Measurements from ENCODE around the gene PCNT.
"Not testable (repeated sequence)": the region's sequence is repeated elsewhere in the genome, so short reads cannot be mapped to it uniquely, and the experiment has no call there.

The PCNT gene

GRCh38 chr21:46458315-46459023 lies 134.5 kb downstream of the PCNT start, which contains the start of gene DIP2A:
Gene DIP2A (plus strand): TSS chr21:46458891. CDS start chr21:46459132, 241 bp downstream.
- peak; percentile 83 to 94 (median 88) for DNase-seq

GRCh38 chr21:46459024-46459355 lies 135.0 kb downstream of the PCNT start:
- DNase-seq, result no peak

- DNase-seq, result no peak
These were observed 135.6 kb downstream of the PCNT start for GRCh38 chr21:46459356-46460112.

- no peak for DNase-seq
These were observed 138.0 kb downstream of the PCNT start for GRCh38 chr21:46461909-46462308.

- not testable (repeated sequence) for DNase-seq
These were observed 141.2 kb downstream of the PCNT start for GRCh38 chr21:46465153-46465552.

- DNase-seq, result no peak
These were observed 141.7 kb downstream of the PCNT start for GRCh38 chr21:46465651-46466050.

- no peak for DNase-seq
These were observed 144.3 kb downstream of the PCNT start for GRCh38 chr21:46468108-46468774.

GRCh38 chr21:46469275-46469674 lies 145.3 kb downstream of the PCNT start:
- DNase-seq, result no peak

- no peak for DNase-seq
These were observed 147.6 kb downstream of the PCNT start for GRCh38 chr21:46471514-46471913.

GRCh38 chr21:46472246-46472645 lies 148.3 kb downstream of the PCNT start:
- no peak for DNase-seq

- DNase-seq, result no peak
These were observed 150.4 kb downstream of the PCNT start for GRCh38 chr21:46474382-46474781.

- no peak for DNase-seq
These were observed 151.3 kb downstream of the PCNT start for GRCh38 chr21:46475296-46475695.

GRCh38 chr21:46477765-46478164 lies 153.8 kb downstream of the PCNT start:
- DNase-seq, result no peak

GRCh38 chr21:46478910-46479309 lies 155.0 kb downstream of the PCNT start:
- DNase-seq, result no peak

- DNase-seq, result no peak
These were observed 156.5 kb downstream of the PCNT start for GRCh38 chr21:46480466-46480865.

- DNase-seq, result no peak
These were observed 158.4 kb downstream of the PCNT start for GRCh38 chr21:46482225-46482845.

- no peak for DNase-seq
These were observed 158.9 kb downstream of the PCNT start for GRCh38 chr21:46482846-46483231.

GRCh38 chr21:46483300-46484295 lies 159.6 kb downstream of the PCNT start:
- DNase-seq, result no peak

- no peak for DNase-seq
These were observed 162.6 kb downstream of the PCNT start for GRCh38 chr21:46486481-46487126.

- no peak for DNase-seq
These were observed 165.3 kb downstream of the PCNT start for GRCh38 chr21:46489162-46489663.

- DNase-seq, result no peak
These were observed 165.8 kb downstream of the PCNT start for GRCh38 chr21:46489800-46490199.
